CD1c-positive myeloid dendritic cell (primary cell): ENCODE results near the gene COL6A1.
A peak's percentile ranks its signal among the peaks of the same experiment; 100 is the strongest.
"Not testable (repeated sequence)": the region's sequence is repeated elsewhere in the genome, so short reads cannot be mapped to it uniquely, and the experiment has no call there.

ENCODE experiments used
- DNase-seq: peaks from one replicate; pipeline ENCODE4 v3.0.0-alpha.2; 2016; ENCODE audit errors: extremely low spot score

The COL6A1 gene

GRCh38 chr21:46005894-46006546, 24.4 kb downstream of the COL6A1 start:
- not testable (repeated sequence) for DNase-seq

- no peak for DNase-seq
Measured at GRCh38 chr21:46006547-46007491, 25.2 kb downstream of the COL6A1 start.

GRCh38 chr21:46007492-46007868, 25.9 kb downstream of the COL6A1 start:
- DNase-seq: no peak

- DNase-seq: no peak
Measured at GRCh38 chr21:46008893-46009621, 27.5 kb downstream of the COL6A1 start.

- DNase-seq: no peak
Measured at GRCh38 chr21:46009951-46010705, 28.6 kb downstream of the COL6A1 start.

GRCh38 chr21:46011267-46011967, 29.8 kb downstream of the COL6A1 start:
- DNase-seq: no peak

- DNase-seq: no peak
Measured at GRCh38 chr21:46012154-46012553, 30.6 kb downstream of the COL6A1 start.

GRCh38 chr21:46014828-46015227, 33.3 kb downstream of the COL6A1 start:
- DNase-seq: no peak

GRCh38 chr21:46017148-46017547, 35.6 kb downstream of the COL6A1 start:
- no peak for DNase-seq

GRCh38 chr21:46017695-46018094, 36.1 kb downstream of the COL6A1 start:
- DNase-seq: no peak

- DNase-seq: peak; percentile 2
Measured at GRCh38 chr21:46018615-46019014, 37.0 kb downstream of the COL6A1 start.

GRCh38 chr21:46020581-46020980, 39.0 kb downstream of the COL6A1 start:
- no peak for DNase-seq

GRCh38 chr21:46021398-46021797, 39.8 kb downstream of the COL6A1 start:
- no peak for DNase-seq

GRCh38 chr21:46021978-46022544, 40.5 kb downstream of the COL6A1 start:
- no peak for DNase-seq

- DNase-seq: no peak
Measured at GRCh38 chr21:46022551-46023525, 41.3 kb downstream of the COL6A1 start.

GRCh38 chr21:46023555-46023954, 42.0 kb downstream of the COL6A1 start:
- no peak for DNase-seq

GRCh38 chr21:46024141-46024540, 42.6 kb downstream of the COL6A1 start:
- DNase-seq: no peak

GRCh38 chr21:46025113-46025770, 43.7 kb downstream of the COL6A1 start:
- no peak for DNase-seq
